ENCODE results near the gene SMIM28.
A peak's percentile ranks its signal among the peaks of the same experiment; 100 is the strongest.
"Not testable (repeated sequence)": the region's sequence is repeated elsewhere in the genome, so short reads cannot be mapped to it uniquely, and the experiment has no call there.

SMIM28 gene

DNA sequence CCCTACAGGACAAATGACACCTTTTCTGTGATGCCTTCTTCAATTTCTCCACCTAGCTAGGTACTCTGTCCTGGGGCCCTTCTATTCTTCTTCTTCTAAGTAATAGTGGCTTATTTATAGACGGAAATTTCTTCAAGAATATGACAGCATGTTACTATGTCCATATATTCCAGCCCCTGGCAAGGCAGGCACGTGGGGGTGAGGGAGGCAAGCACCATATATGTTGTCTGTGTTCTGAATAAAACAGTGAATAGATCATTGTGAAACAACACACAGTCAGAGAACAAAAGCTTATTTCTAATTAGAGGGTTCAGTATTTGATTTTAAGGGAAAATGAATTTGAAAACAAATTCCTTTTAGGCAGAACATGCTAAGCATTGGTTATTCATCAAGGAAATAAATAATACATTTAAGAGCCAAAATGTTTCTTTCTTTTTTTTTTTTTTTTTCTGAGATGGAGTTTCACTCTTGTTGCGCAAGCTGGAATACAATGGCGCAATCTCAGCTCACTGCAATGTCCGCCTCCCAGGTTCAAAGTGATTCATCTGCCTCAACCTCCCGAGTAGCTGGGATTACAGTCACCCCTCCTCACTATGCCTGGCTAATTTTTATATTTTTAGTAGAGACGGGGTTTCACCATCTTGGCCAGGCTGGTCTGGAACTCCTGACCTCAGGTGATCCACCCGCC, 32.5 kb downstream of the SMIM28 start:
- no peak for DNase-seq

DNA sequence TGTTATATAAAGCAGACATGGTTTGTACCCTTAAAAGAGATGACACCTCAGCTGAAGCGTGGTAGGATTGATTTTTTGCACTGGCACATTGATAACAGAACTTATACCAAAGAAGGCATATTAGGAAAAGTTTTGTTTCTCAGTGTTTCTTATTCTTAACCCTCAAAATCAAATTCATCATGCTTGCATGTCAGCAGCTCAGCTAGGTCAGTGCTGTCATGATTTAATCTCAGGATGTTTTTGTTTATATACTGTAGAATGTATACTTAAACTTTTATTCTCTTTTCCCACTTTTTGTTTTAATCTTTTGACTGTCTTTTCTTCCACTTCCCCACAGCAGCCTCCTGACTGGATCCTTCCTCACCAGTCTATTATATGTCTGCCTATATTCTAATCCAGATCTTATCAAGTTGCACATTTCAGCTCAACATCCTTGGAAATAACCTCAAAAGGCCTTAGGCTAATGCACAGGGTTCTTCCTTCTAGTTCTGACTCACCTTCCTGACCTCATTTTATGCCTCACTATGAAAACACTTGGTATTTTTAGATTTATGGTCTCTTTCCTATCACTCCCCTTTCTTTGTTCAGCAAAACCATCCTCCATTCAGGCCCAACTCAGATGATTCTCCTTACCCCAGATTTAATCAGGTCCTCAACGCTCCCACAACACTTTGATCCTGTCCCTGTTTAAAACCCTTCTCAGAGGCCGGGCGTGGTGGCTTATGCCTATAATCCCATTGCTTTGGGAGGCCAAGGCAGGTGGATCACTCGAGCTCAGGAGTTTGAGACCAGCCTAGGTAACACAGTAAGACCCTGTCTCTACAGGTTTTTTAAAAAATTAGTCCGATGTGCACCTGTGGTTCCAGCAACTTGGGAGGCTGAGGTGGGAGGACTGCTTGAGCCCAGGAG, 33.5 kb downstream of the SMIM28 start:
- DNase-seq, result no peak

- no peak for DNase-seq
These were observed 37.4 kb downstream of the SMIM28 start for GRCh38 chr6:138415125-138415524.

GRCh38 chr6:138416206-138416605, 38.5 kb downstream of the SMIM28 start:
- DNase-seq, result no peak

DNA sequence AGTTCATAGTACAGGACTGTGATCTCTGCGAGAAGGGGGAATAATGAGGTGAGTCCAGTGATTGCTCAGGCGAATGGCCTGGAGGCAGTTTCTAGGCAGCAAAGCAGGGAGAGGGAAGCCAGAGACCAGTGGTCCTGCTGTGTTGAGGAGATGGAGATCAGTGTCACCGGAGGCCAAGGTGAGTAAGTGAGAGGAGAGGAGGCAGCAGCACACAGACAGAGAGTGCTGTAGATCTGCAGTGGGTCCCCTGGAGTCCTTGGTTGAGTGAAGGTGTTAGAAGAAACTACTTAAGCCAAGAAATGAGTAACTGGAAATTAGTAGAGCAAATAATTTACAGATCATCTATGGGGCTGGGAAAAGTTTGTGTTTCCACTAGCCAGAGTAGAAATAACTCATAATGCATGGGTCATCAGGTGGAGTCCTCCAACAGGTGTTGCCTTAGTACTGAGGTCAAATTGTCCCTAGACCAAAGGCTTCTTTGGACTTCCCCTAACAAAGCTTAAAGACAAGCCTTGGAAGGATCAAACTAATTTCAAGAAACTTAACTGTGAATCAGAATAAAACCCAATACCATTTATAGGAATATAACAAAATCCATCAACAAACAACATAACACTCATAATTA, 39.9 kb downstream of the SMIM28 start:
- DNase-seq, result peak; percentile 61

- no peak for DNase-seq
These were observed 40.5 kb downstream of the SMIM28 start for GRCh38 chr6:138418118-138418742.

DNA sequence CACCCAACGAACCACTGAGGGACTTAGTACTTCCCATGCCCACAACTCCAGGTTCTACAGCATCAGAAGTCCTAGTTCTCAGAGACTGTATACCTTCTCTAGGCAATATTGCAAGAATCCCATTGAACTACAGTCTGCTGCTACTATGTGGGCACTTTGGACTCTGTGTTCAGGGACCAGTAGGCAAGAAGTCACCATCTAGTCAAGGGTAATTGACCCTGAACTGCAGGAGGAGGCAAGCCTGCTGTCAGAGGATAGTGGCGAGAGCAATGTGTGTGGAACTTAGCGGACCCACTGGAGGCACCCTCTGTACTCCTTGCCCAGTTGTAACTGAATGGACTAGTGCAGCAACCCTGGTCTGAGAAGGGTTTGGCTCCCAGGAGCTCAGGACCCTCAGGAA, 42.1 kb downstream of the SMIM28 start:
- DNase-seq, result no peak

GRCh38 chr6:138420356-138420755, 42.7 kb downstream of the SMIM28 start:
- DNase-seq, result no peak

DNA sequence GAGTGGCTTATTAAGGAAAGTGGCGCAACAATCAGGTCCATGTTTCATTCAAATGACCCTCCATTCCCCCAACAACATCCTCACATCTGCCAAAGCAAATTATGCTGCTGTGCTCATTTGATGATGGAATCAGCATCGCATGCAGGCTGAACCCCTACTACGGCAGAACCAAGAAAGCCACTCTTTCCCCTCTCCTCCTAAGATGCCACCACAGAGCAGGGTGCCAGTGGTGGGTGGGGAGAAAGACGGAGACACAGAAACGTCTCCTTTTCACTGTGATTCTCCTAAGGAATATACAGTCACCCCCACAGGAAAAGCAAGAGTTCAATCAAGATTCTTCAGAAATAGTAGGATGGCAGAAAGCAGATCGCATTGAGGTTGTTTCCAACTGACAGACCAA, 43.4 kb downstream of the SMIM28 start:
- DNase-seq, result no peak

DNA sequence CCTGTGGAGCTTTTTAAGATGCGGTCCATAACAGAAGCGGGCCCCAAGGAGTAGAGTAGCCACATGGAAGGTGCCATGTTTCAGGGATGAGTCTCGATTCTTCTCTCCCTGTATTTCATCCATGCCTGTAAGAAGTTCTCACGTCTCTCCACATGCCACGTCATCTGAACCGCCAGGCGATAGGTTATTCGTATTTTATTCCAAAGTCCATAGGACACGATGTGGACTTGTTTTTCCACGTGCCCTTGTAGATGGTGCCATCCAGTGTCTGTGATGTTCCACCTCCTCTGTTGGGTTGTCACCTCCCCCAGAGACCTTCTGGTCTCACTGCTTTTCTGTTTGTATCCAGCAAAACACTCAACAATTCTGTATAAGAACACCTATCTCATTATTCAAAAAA, 43.9 kb downstream of the SMIM28 start:
- no peak for DNase-seq

DNA sequence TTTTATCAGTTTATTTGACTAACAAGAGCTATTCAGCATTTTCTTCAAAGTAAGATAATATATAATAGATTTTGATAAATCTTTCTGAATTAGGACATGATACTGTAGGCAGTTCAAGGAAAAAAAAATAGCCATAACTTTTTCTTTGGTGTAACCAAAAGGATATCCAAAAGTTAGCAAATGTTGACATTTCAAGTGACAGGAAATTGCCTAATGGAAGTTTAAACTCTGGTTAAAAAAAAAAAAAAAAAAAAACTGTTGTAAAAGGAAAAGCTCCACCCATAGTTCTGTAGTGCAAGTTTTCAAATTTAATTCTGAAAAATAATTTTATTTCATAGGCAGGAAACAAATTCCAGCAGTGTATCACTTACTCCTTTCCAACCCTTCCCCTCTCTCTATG, 45.2 kb downstream of the SMIM28 start:
- DNase-seq, result no peak

GRCh38 chr6:138424004-138424904, 46.5 kb downstream of the SMIM28 start:
- DNase-seq, result no peak

DNA sequence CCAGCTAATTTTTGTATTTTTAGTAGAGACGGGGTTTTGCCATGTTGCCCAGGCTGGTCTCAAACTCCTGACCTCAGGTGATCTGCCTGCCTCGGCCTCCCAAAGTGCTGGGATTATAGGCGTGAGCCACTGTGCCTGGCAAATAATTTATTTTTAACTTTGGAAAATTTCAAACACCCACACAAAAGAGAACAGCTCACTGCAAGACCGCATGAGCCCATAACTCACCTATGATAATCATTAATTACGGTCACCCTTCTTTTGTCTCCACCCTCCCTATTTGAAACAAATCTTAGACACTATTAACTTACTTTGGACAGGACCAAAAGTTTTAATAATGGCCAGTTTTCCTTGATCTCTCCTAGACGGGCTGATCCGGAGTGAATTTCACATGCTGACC, 47.6 kb downstream of the SMIM28 start:
- not testable (repeated sequence) for DNase-seq

GRCh38 chr6:138426500-138427123, 48.9 kb downstream of the SMIM28 start:
- no peak for DNase-seq

DNA sequence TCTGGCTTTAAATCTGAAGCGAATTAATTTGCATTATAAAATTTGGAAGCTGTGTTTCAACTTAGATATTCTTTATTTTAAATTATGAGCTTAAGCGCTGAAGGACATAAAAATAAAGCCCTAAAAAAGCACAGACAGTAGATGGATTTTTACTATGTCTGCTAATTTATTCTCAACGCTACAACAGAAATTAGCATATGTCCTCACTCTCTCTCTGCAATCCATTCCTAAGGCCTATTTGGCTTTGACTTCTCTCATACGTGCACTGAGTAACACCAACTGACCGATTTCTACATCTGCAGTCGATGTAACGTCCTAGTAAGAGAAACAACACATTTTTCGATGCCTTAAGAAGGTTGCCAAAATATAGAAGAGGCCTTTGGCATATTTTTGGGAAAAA, 50.0 kb downstream of the SMIM28 start:
- no peak for DNase-seq

DNA sequence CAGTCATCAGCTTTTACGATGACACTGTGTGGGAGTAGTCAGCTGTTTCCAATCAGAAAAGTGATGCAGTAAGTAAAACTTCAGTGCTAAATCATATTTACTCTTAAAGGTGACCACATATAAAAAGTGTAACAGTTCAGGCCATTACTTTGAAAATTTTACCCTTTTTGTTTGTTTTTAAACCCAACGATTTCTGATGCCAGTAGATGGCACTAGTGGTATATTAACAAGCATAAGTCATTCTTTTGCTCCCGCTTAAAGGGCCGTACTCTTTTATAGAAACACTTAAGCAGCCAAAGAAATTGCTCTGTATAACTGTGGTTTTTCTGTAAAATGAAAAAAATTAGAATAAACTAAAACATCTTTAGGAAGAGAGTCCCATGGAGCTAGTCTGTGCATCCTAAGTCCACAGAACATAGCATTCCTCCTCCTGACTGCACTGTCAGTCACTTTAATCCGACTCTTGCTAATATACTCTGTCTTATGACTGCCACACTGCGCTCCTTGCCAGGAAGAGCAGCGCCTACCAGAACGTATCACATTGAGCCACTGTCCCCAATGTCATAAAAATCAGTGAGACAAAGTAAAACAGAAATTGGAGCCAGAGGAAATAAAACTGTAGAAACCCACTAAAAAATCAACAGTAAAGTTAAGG, 51.4 kb downstream of the SMIM28 start:
- no peak for DNase-seq

DNA sequence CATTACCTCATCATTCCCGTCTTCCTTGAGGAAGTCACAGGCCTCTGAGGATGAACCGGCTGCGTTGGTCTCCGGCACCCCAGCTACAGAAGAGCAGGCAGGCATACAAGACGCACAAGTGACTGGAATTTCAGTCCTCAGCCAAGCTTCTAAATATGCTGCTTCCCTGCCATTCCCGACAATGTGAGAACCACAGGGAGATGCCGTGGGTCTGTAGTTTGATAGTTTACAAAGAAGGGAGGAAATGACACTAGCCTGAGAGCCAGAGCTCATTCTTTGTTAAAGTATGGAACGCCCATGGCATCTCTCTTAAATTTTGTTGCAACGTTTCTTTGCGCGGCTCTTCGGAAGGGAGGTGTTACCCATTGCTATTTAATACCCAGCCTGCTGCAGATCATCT, 52.1 kb downstream of the SMIM28 start:
- DNase-seq, result no peak

- DNase-seq, result peak; percentile 42
These were observed 52.8 kb downstream of the SMIM28 start for GRCh38 chr6:138430361-138431145.

DNA sequence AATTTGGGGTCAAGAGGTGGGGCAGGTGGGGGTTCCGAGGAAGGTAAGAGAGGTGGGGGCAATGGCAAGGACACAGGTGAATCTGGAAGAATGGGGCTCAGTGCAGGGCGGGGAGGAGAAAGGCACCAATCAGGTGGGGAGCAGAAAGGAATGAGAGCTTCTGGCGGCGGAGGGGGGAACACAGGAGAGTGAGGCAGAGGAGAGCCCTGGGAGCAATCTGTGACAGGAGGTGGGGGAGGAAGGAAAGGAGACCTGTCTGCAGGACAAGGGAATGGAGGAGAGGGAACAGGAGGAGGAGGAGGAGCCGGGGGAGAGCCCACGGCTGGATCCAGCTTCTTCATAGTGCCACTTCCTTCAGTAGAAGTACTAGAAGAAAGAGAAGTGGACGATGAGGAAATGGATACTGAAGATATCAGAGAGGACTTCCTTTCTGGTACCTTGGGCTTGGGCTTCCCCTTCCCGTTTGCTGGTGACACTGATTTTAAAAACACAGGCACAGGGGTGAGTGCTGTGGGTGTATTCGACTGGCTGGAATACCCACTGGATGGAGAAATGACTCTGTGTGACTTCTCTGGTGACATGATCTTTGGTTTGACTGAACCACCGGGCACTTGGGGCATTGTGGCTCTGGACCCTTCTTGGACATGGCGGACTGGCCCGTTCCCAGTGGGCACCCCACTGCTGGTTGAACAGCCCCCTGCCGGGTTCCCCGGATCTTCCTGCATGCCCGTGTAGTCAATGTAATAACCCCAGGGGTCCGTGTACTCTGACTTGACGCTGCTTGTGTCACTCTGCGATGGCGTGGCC, 53.8 kb downstream of the SMIM28 start:
- no peak for DNase-seq

- no peak for DNase-seq
These were observed 54.3 kb downstream of the SMIM28 start for GRCh38 chr6:138432063-138432356.
